HCT116 (cell line): ENCODE data around the gene MYH13. TPM values are rescaled to one million over a fixed set of nuclear protein-coding genes. Genes with fewer than 3 reads are reported as not detected.

Experiments
- ATAC-seq: fragments of 200-7000 bp; cut with Tn5 transposase; 2 replicates; pipeline ENCODE4 v1.9.1; 2020; ENCODE audit warnings: mild to moderate bottlenecking, moderate library complexity
- BruUV-seq: library from RNA; stranded (reverse); fragments of 400-500 nt; replicated peaks from 2 replicates; lab custom pipeline; 2021; lab: Mats Ljungman, UMichigan
- CTCF ChIA-PET: fragments of 300-600 bp; sonication (Branson Sonifier 250); formaldehyde crosslinking; loops from one replicate; lab custom pipeline; 2021; ENCODE audit warnings: antibody characterized with exemption; lab: Charles Lee
- POLR2A ChIA-PET: fragments of 300-600, 350-600 bp; sonication (Branson Sonifier 250); formaldehyde crosslinking; loops from one replicate; lab custom pipeline; 2021; ENCODE audit warnings: antibody characterized with exemption; lab: Charles Lee
- RAD21 ChIA-PET, 2 experiments: fragments of 300-600 bp; sonication (Branson Sonifier 250); formaldehyde crosslinking; loops; one replicate each; lab custom pipeline; 2023; ENCODE audit warnings: low total read pairs in 2 of 2; ENCODE audit not compliant: uncharacterized antibody in 2 of 2, unreplicated experiment in 2 of 2, low non-redundant PET in 1 of 2; lab: Charles Lee
- DNase-seq: peaks from one replicate; pipeline ENCODE4 v3.0.0-alpha.2; 2010; ENCODE audit warnings: low read depth, low spot score
- H2AFZ ChIP-seq: fragments of 200-600 bp; shearing (Covaris generic), sonication (generic); 2 replicates; pipeline ENCODE4 v1.6.1; 2017; ENCODE audit warnings: low read depth, mixed run types, mixed read lengths, antibody characterized with exemption, low read length; ENCODE audit not compliant: poor library complexity, severe bottlenecking
- H3K27ac ChIP-seq: 2 replicates; pipeline ENCODE4 v1.5.1; 2012; ENCODE audit warnings: low read depth, low read length
- H3K27me3 ChIP-seq: fragments of 200-600 bp; sonication (generic); 2 replicates; pipeline ENCODE4 v1.6.1; 2016; ENCODE audit warnings: mixed run types, low read length, mixed read lengths; ENCODE audit not compliant: insufficient read depth
- H3K36me3 ChIP-seq, 2 experiments: fragments of 200-500 bp in 1 of 2; fragments of 200-600 bp in 1 of 2; sonication (Bioruptor generic) in 1 of 2; sonication (generic) in 1 of 2; 2 replicates each; pipeline versions ENCODE4 v1.5.1 to v1.6.1; 2014 to 2016; ENCODE audit warnings: low read length in 2 of 2, inconsistent platforms in 1 of 2, mixed read lengths in 1 of 2, mixed run types in 1 of 2; ENCODE audit not compliant: insufficient read depth in 2 of 2, control insufficient read depth in 1 of 2
- H3K4me1 ChIP-seq, 2 experiments: fragments of 200-600 bp in 1 of 2; sonication (generic) in 1 of 2; 2 replicates each; pipeline versions ENCODE4 v1.5.1 to v1.6.1; 2012 to 2017; ENCODE audit warnings: low read length in 2 of 2, inconsistent platforms in 1 of 2, mild to moderate bottlenecking in 1 of 2, mixed read lengths in 1 of 2, mixed run types in 1 of 2, moderate library complexity in 1 of 2; ENCODE audit not compliant: insufficient read depth in 2 of 2, control insufficient read depth in 1 of 2
- H3K4me2 ChIP-seq: fragments of 200-600 bp; sonication (generic); 2 replicates; pipeline ENCODE4 v1.6.1; 2017; ENCODE audit warnings: mixed run types, low read length, mixed read lengths
- H3K4me3 ChIP-seq, 2 experiments: fragments of 200-600 bp in 1 of 2; sonication (generic) in 1 of 2; replicated peaks in 1 of 2; 2 replicates each; pipeline ENCODE4 v1.5.1; 2011 to 2016; ENCODE audit warnings: low read length in 2 of 2, control low read depth in 1 of 2, low read depth in 1 of 2, mild to moderate bottlenecking in 1 of 2, mixed read lengths in 1 of 2, mixed run types in 1 of 2
- H3K79me2 ChIP-seq: fragments of 200-600 bp; sonication (generic); 2 replicates; pipeline ENCODE4 v1.6.1; 2017; ENCODE audit warnings: mild to moderate bottlenecking, mixed run types, low read length, moderate library complexity, mixed read lengths; ENCODE audit not compliant: insufficient read depth
- H3K9ac ChIP-seq: fragments of 200-600 bp; sonication (generic); 2 replicates; pipeline ENCODE4 v1.6.1; 2016; ENCODE audit warnings: low read length, mixed read lengths
- H3K9me2 ChIP-seq: fragments of 200-600 bp; sonication (generic), shearing (Covaris generic); 2 replicates; pipeline ENCODE4 v1.6.1; 2017; ENCODE audit warnings: mixed run types, mild to moderate bottlenecking, moderate library complexity; ENCODE audit not compliant: insufficient read depth
- H3K9me3 ChIP-seq, 2 experiments: fragments of 200-500 bp in 1 of 2; fragments of 200-600 bp in 1 of 2; sonication (Bioruptor generic) in 1 of 2; sonication (generic) in 1 of 2; 2 replicates each; pipeline ENCODE4 v1.6.1; 2014 to 2017; ENCODE audit warnings: low read length in 2 of 2, mixed read lengths in 2 of 2, inconsistent platforms in 1 of 2, low read depth in 1 of 2, mild to moderate bottlenecking in 1 of 2, mixed run types in 1 of 2, moderate library complexity in 1 of 2; ENCODE audit not compliant: control insufficient read depth in 1 of 2, insufficient read depth in 1 of 2
- H4K20me1 ChIP-seq: fragments of 200-600 bp; sonication (generic), shearing (Covaris generic); 2 replicates; pipeline ENCODE4 v1.6.1; 2017; ENCODE audit warnings: mixed run types, mild to moderate bottlenecking, moderate library complexity; ENCODE audit not compliant: insufficient read depth
- CBX3 ChIP-seq: IDR thresholded peaks from 2 replicates; pipeline ENCODE4 v1.6.1; 2012; ENCODE audit warnings: low read depth
- CEBPB ChIP-seq: IDR thresholded peaks from 2 replicates; pipeline ENCODE4 v1.6.1; 2012; ENCODE audit warnings: low read depth
- EGR1 ChIP-seq: IDR thresholded peaks from 2 replicates; pipeline ENCODE4 v1.6.1; 2012; ENCODE audit warnings: low read depth
- ELF1 ChIP-seq: IDR thresholded peaks from 2 replicates; pipeline ENCODE4 v1.6.1; 2012; ENCODE audit warnings: low read depth, borderline replicate concordance
- EZH2 ChIP-seq: fragments of 200-600 bp; sonication (generic); IDR thresholded peaks from 2 replicates; pipeline ENCODE4 v1.6.1; 2017; ENCODE audit warnings: antibody characterized with exemption, mixed run types
- RAD21 ChIP-seq: IDR thresholded peaks from 2 replicates; pipeline ENCODE4 v1.6.1; 2012; ENCODE audit warnings: low read depth, mild to moderate bottlenecking
- ZNF274 ChIP-seq: fragments of 200-500 bp; sonication (Bioruptor generic); IDR thresholded peaks from 2 replicates; pipeline ENCODE4 v1.6.1; 2014; ENCODE audit warnings: mild to moderate bottlenecking, low read depth, low read length, inconsistent platforms
- intact Hi-C: fragments of 100-400 bp; cut with micrococcal nuclease; formaldehyde crosslinking; loops from 2 replicates; pipeline ENCODE4 v1.10.0; 2022
- total RNA-seq: library from RNA; stranded (reverse); gene quantifications from one replicate; pipeline ENCODE4 v1.2.1, GENCODE V29; 2021; ENCODE audit not compliant: unreplicated experiment
- TF ChIP-seq, protein P1 (sequence below), 3 experiments: fragments of 200-600 bp in 1 of 3; sonication (generic) in 1 of 3; IDR thresholded peaks in 2 of 3; conservative IDR thresholded peaks in 1 of 3; 2 replicates each; pipeline ENCODE4 v1.5.1; 2012 to 2017; ENCODE audit warnings: low read depth in 2 of 3, low read length in 2 of 3, antibody characterized with exemption in 1 of 3, borderline replicate concordance in 1 of 3, control low read depth in 1 of 3, mild to moderate bottlenecking in 1 of 3, mixed read lengths in 1 of 3, mixed run types in 1 of 3, moderate library complexity in 1 of 3; ENCODE audit not compliant: insufficient read depth in 1 of 3
- TF ChIP-seq, protein P2 (sequence below): IDR thresholded peaks from 2 replicates; pipeline ENCODE4 v1.6.1; 2012
- TF ChIP-seq, protein P3 (sequence below): IDR thresholded peaks from 2 replicates; pipeline ENCODE4 v1.6.1; 2012
- TF ChIP-seq, protein P4 (sequence below): IDR thresholded peaks from 2 replicates; pipeline ENCODE4 v1.6.1; 2012; ENCODE audit warnings: low read depth

Gene MYH13
- total RNA-seq, 1 experiment from 2014 or later = not detected

DNA sequence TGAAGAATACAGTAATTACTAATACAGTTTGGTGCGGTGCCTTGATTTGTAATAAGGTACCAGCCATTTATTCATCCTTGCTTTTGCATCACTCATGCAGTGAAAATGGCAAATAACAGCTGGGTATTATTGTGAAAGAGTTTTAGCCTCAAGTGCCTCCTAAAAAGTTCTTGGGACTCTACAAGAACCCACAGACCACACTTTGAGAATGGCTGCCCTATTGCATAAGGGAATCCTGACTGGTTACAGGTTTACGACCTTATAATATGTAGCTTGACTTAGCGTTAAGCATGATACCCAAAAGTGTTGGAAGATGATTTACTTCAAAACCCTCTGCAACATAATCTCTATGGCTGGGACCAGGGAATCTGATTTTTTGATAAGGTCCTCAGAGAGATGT is 4.2 kb downstream of the MYH13 start:
- intact Hi-C loops = no loop called here
- RAD21 ChIA-PET = no interaction called here
- Histone ChIP-seq H2AFZ (no peak overlapping the region), H3K9me3 (no peaks in the 10 kb centered on the region), H4K20me1 (no peaks in the 10 kb centered on the region), H3K36me3 (no peaks in the 10 kb centered on the region), H3K79me2 (no peaks in the 10 kb centered on the region), H3K9me2 (no peaks in the 10 kb centered on the region), H3K27ac (no peak overlapping the region), H3K4me1 (peaks cover 0 to 9% of the 10 kb centered on the region in 2 experiments; a peak in 2 of 4 replicates), H3K4me3 (no peak overlapping the region), H3K9ac (no peak overlapping the region), H3K27me3 (peaks cover 4% of the 10 kb centered on the region; the same call in 1 of the 2 replicates), H3K4me2 (no peak overlapping the region)
- TF ChIP-seq EGR1 = no peak
- TF ChIP-seq, protein P1, sequence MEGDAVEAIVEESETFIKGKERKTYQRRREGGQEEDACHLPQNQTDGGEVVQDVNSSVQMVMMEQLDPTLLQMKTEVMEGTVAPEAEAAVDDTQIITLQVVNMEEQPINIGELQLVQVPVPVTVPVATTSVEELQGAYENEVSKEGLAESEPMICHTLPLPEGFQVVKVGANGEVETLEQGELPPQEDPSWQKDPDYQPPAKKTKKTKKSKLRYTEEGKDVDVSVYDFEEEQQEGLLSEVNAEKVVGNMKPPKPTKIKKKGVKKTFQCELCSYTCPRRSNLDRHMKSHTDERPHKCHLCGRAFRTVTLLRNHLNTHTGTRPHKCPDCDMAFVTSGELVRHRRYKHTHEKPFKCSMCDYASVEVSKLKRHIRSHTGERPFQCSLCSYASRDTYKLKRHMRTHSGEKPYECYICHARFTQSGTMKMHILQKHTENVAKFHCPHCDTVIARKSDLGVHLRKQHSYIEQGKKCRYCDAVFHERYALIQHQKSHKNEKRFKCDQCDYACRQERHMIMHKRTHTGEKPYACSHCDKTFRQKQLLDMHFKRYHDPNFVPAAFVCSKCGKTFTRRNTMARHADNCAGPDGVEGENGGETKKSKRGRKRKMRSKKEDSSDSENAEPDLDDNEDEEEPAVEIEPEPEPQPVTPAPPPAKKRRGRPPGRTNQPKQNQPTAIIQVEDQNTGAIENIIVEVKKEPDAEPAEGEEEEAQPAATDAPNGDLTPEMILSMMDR (IDR thresholded peaks at IDR 0.05 in 2 of 3, conservative IDR thresholded peaks at IDR 0.05 in 1 of 3; ENCODE audit: borderline replicate concordance in 1 of 3, insufficient read depth in 1 of 3, low read depth in 2 of 3, low read length in 2 of 3) = no peak
- TF ChIP-seq, protein P2, sequence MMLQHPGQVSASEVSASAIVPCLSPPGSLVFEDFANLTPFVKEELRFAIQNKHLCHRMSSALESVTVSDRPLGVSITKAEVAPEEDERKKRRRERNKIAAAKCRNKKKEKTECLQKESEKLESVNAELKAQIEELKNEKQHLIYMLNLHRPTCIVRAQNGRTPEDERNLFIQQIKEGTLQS = no peak
- TF ChIP-seq CEBPB = no peak
- TF ChIP-seq ELF1 = no peak
- BruUV-seq = no TSS peak
- CTCF ChIA-PET = interaction anchor here (0.8 kb wide), 1 partner anchor 11 kb away, joined by 5 read pairs; no protein-coding TSS in a partner anchor
- POLR2A ChIA-PET = no interaction called here
- DNase-seq (no peak), ATAC-seq (no peak)

DNA sequence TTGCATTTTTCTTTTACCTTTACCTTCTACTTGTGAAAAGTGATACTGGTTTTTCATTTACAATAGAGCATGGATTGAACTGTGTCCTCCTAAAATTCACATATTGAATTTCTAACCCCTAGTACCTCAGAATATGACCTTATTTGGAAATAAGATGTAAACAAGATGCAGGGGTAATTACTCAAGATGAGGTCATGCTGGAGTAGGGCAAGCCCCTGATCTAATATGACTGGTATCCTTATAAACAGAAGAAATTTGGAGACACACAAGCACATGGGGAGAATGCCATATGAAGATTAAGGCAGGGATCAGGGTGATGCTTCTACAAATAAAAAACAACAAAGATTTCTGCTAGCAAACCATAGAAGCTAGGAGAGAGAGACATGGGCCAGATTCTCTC is 12.2 kb downstream of the MYH13 start:
- ChIA-PET CTCF (no interaction called here), RAD21 (no interaction called here), POLR2A (no interaction called here)
- Histone ChIP-seq H3K9me2 (no peaks in the 10 kb centered on the region), H3K36me3 (no peaks in the 10 kb centered on the region), H3K9me3 (no peaks in the 10 kb centered on the region), H4K20me1 (no peaks in the 10 kb centered on the region), H3K4me1 (no peaks in the 10 kb centered on the region), H2AFZ (no peak overlapping the region), H3K27ac (no peak overlapping the region), H3K9ac (no peak overlapping the region), H3K27me3 (no peaks in the 10 kb centered on the region), H3K79me2 (no peaks in the 10 kb centered on the region), H3K4me2 (no peak overlapping the region), H3K4me3 (no peak overlapping the region)
- DNase-seq (no peak), ATAC-seq (no peak)
- no TSS peak for BruUV-seq
- intact Hi-C loops = no loop called here
- TF ChIP-seq EZH2 (no peak), EGR1 (no peak), ZNF274 (no peak), ELF1 (no peak), CBX3 (no peak), CEBPB (no peak), RAD21 (no peak)
- TF ChIP-seq, protein P3, sequence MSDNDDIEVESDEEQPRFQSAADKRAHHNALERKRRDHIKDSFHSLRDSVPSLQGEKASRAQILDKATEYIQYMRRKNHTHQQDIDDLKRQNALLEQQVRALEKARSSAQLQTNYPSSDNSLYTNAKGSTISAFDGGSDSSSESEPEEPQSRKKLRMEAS = no peak
- TF ChIP-seq, protein P4, sequence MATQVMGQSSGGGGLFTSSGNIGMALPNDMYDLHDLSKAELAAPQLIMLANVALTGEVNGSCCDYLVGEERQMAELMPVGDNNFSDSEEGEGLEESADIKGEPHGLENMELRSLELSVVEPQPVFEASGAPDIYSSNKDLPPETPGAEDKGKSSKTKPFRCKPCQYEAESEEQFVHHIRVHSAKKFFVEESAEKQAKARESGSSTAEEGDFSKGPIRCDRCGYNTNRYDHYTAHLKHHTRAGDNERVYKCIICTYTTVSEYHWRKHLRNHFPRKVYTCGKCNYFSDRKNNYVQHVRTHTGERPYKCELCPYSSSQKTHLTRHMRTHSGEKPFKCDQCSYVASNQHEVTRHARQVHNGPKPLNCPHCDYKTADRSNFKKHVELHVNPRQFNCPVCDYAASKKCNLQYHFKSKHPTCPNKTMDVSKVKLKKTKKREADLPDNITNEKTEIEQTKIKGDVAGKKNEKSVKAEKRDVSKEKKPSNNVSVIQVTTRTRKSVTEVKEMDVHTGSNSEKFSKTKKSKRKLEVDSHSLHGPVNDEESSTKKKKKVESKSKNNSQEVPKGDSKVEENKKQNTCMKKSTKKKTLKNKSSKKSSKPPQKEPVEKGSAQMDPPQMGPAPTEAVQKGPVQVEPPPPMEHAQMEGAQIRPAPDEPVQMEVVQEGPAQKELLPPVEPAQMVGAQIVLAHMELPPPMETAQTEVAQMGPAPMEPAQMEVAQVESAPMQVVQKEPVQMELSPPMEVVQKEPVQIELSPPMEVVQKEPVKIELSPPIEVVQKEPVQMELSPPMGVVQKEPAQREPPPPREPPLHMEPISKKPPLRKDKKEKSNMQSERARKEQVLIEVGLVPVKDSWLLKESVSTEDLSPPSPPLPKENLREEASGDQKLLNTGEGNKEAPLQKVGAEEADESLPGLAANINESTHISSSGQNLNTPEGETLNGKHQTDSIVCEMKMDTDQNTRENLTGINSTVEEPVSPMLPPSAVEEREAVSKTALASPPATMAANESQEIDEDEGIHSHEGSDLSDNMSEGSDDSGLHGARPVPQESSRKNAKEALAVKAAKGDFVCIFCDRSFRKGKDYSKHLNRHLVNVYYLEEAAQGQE = no peak
- TF ChIP-seq, protein P1 (IDR thresholded peaks at IDR 0.05 in 2 of 3, conservative IDR thresholded peaks at IDR 0.05 in 1 of 3; ENCODE audit: borderline replicate concordance in 1 of 3, insufficient read depth in 1 of 3, low read depth in 2 of 3, low read length in 2 of 3) = no peak
